ENCODE results near the gene EVA1A. TPM values are rescaled to one million over a fixed set of nuclear protein-coding genes. Genes with fewer than 3 reads are reported as not detected.

The EVA1A gene
- polyA plus RNA-seq, 1 donor (not counting 4 experiments of a cell fraction or from before 2014, with no cell fraction given): 11.5 TPM

- Histone ChIP-seq H4K20me1 (ENCODE audit: control insufficient read depth, extremely low read depth, insufficient read depth, low read length) (no peaks in the 10 kb centered on the region), H3K27ac (ENCODE audit: control insufficient read depth, insufficient read depth, low read length) (no peak overlapping the region), H3K9ac (ENCODE audit: control insufficient read depth, extremely low read depth, insufficient read depth, low read length) (no peak overlapping the region), H3K4me1 (ENCODE audit: control insufficient read depth, extremely low read depth, insufficient read depth, low read length) (peaks cover 19% of the 10 kb centered on the region), H2AFZ (ENCODE audit: control insufficient read depth, low read length) (no peak overlapping the region), H3K79me2 (ENCODE audit: control insufficient read depth, insufficient read depth, low read length) (no peaks in the 10 kb centered on the region), H3K4me2 (ENCODE audit: control insufficient read depth, extremely low read depth, insufficient read depth, low read depth, low read length) (no peak overlapping the region), H3K9me1 (ENCODE audit: control insufficient read depth, extremely low read depth, insufficient read depth, low read length) (no peaks in the 10 kb centered on the region), H3K36me3 (ENCODE audit: control insufficient read depth in 2 of 2, extremely low read depth in 1 of 2, insufficient read depth in 2 of 2, low read length in 2 of 2) (peaks cover 0 to 2% of the 10 kb centered on the region in 2 experiments), H3K9me3 (ENCODE audit: control insufficient read depth, low read depth, low read length) (no peaks in the 10 kb centered on the region), H3K4me3 (ENCODE audit: control insufficient read depth in 2 of 3, extremely low read depth in 1 of 3, insufficient read depth in 2 of 3, low read depth in 1 of 3, low read length in 3 of 3) (no peak overlapping the region), H3K27me3 (ENCODE audit: control insufficient read depth, extremely low read depth, insufficient read depth, low read length) (no peaks in the 10 kb centered on the region)
- no peak for DNase-seq (ENCODE audit: low read depth, low spot score)
- dilution Hi-C loops (cut with MboI; ENCODE audit: extremely low pct_ligation_motif_present, low sequenced_read_pairs): no loop called here
- FAIRE-seq: no peak
- TF ChIP-seq EZH2 (IDR thresholded peaks at IDR 0.05; ENCODE audit: low read length): no peak
- TF ChIP-seq, protein P1, sequence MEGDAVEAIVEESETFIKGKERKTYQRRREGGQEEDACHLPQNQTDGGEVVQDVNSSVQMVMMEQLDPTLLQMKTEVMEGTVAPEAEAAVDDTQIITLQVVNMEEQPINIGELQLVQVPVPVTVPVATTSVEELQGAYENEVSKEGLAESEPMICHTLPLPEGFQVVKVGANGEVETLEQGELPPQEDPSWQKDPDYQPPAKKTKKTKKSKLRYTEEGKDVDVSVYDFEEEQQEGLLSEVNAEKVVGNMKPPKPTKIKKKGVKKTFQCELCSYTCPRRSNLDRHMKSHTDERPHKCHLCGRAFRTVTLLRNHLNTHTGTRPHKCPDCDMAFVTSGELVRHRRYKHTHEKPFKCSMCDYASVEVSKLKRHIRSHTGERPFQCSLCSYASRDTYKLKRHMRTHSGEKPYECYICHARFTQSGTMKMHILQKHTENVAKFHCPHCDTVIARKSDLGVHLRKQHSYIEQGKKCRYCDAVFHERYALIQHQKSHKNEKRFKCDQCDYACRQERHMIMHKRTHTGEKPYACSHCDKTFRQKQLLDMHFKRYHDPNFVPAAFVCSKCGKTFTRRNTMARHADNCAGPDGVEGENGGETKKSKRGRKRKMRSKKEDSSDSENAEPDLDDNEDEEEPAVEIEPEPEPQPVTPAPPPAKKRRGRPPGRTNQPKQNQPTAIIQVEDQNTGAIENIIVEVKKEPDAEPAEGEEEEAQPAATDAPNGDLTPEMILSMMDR (optimal IDR thresholded peaks at IDR 0.05 in 1 of 3, IDR thresholded peaks at IDR 0.05 in 1 of 3, conservative IDR thresholded peaks at IDR 0.05 in 1 of 3; ENCODE audit: extremely low read depth in 1 of 3, insufficient read depth in 2 of 3, low read length in 3 of 3): no peak
These were observed 60.1 kb downstream of the EVA1A start for GRCh38 chr2:75500633-75501032.

DNA sequence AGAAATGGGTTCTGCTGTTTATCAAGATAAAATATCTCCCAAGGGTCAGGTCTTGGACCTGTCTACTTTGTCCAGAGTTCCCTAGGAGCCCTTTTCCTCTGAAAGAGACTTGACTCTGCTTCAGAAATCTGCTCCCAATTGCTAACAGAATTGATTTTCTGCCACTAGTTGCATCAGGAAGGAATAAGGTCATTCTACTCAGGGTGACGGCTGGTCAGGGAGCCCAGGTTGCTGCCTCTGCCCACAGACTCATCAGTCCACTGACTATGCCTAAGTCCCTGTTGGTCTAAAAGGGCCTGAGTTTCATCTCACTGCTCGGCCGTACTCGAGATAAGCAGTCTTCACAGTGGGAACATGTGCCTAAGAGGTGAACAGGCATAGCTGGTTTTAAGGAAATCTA is 61.2 kb downstream of the EVA1A start:
- DNase-seq (ENCODE audit: low read depth, low spot score): no peak
- H2AFZ ChIP-seq (ENCODE audit: control insufficient read depth, low read length): no peak overlapping the region
- no peaks in the 10 kb centered on the region for H3K9me3 ChIP-seq (ENCODE audit: control insufficient read depth, low read depth, low read length)
- peaks cover 0 to 2% of the 10 kb centered on the region in 2 experiments for H3K36me3 ChIP-seq (ENCODE audit: control insufficient read depth in 2 of 2, extremely low read depth in 1 of 2, insufficient read depth in 2 of 2, low read length in 2 of 2)
- H3K79me2 ChIP-seq (ENCODE audit: control insufficient read depth, insufficient read depth, low read length): no peaks in the 10 kb centered on the region
- no peak overlapping the region for H3K9ac ChIP-seq (ENCODE audit: control insufficient read depth, extremely low read depth, insufficient read depth, low read length)
- dilution Hi-C loops (cut with MboI; ENCODE audit: extremely low pct_ligation_motif_present, low sequenced_read_pairs): no loop called here
- H3K4me2 ChIP-seq (ENCODE audit: control insufficient read depth, extremely low read depth, insufficient read depth, low read depth, low read length): no peak overlapping the region
- TF ChIP-seq EZH2 (IDR thresholded peaks at IDR 0.05; ENCODE audit: low read length): no peak
- TF ChIP-seq, protein P1 (optimal IDR thresholded peaks at IDR 0.05 in 1 of 3, IDR thresholded peaks at IDR 0.05 in 1 of 3, conservative IDR thresholded peaks at IDR 0.05 in 1 of 3; ENCODE audit: extremely low read depth in 1 of 3, insufficient read depth in 2 of 3, low read length in 3 of 3): no peak
- no peaks in the 10 kb centered on the region for H3K27me3 ChIP-seq (ENCODE audit: control insufficient read depth, extremely low read depth, insufficient read depth, low read length)
- no peak overlapping the region for H3K27ac ChIP-seq (ENCODE audit: control insufficient read depth, insufficient read depth, low read length)
- peaks cover 19% of the 10 kb centered on the region for H3K4me1 ChIP-seq (ENCODE audit: control insufficient read depth, extremely low read depth, insufficient read depth, low read length)
- H3K9me1 ChIP-seq (ENCODE audit: control insufficient read depth, extremely low read depth, insufficient read depth, low read length): no peaks in the 10 kb centered on the region
- FAIRE-seq: no peak
- H4K20me1 ChIP-seq (ENCODE audit: control insufficient read depth, extremely low read depth, insufficient read depth, low read length): no peaks in the 10 kb centered on the region
- H3K4me3 ChIP-seq (ENCODE audit: control insufficient read depth in 2 of 3, extremely low read depth in 1 of 3, insufficient read depth in 2 of 3, low read depth in 1 of 3, low read length in 3 of 3): no peak overlapping the region
